GM18505 (cell line): ENCODE data around the gene HACD3.
"Not testable (repeated sequence)": the region's sequence is repeated elsewhere in the genome, so short reads cannot be mapped to it uniquely, and the experiment has no call there.

Source experiments
- ATAC-seq: cut with Tn5 transposase; IDR thresholded peaks from one replicate; pipeline ENCODE4 v1.9.1; 2021; ENCODE audit not compliant: unreplicated experiment
- POLR2A ChIP-seq: IDR thresholded peaks from 4 replicates; pipeline ENCODE4 v1.6.1; 2011; ENCODE audit warnings: borderline replicate concordance; ENCODE audit not compliant: insufficient read depth, insufficient read length; ENCODE audit errors: extremely low read depth

Gene HACD3

GRCh38 chr15:65532738-65533051, 2.4 kb downstream of the HACD3 start:
- TF ChIP-seq POLR2A = no peak
- ATAC-seq = no peak

GRCh38 chr15:65533057-65533756, 2.9 kb downstream of the HACD3 start:
- no peak for TF ChIP-seq POLR2A
- no peak for ATAC-seq

DNA sequence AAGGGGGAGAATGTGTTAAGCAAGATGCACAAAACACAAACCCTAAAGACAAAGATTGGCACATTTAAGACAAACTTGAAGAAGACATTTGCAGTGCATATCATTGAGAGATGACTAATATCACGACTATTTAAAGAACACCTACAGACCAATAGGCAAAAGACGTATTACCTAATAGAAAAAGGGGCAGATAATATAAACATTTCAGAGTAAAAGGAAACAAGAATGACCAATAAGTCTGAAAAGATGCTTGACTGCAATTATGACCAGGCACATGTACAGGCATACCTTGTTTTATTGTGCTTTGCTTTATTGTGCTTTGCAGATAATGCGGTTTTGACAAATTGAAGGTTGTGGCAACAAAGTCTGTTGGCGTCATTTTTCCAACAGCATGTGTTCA, 4.9 kb downstream of the HACD3 start:
- TF ChIP-seq POLR2A = no peak
- ATAC-seq = no peak

- no peak for ATAC-seq
- no peak for TF ChIP-seq POLR2A
These were observed 10.1 kb downstream of the HACD3 start for GRCh38 chr15:65540314-65540713.

GRCh38 chr15:65541231-65541820, 11.1 kb downstream of the HACD3 start:
- no peak for TF ChIP-seq POLR2A
- no peak for ATAC-seq

- no peak for TF ChIP-seq POLR2A
- no peak for ATAC-seq
These were observed 17.6 kb downstream of the HACD3 start for GRCh38 chr15:65547841-65548240.

DNA sequence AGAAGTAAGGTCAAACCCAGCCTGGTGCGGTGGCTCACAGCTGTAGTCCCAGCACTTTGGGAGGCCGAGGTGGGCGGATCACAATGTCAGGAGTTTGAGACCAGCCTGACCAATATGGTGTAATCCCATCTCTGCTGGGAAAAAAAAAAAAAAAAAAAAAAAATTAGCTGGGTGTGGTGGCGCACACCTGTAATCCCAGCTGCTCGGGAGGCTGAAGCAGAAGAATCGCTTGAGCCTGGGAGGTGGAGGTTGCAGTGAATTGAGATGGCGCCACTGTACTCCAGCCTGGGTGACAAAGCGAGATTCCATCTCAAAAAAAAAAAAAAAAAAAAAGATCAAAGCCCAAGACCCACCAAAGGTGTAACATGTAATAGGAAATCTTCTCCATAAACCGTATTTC, 19.0 kb downstream of the HACD3 start:
- ATAC-seq = not testable (repeated sequence)

- no peak for ATAC-seq
- TF ChIP-seq POLR2A = no peak
These were observed 20.4 kb downstream of the HACD3 start for GRCh38 chr15:65550681-65551098.

DNA sequence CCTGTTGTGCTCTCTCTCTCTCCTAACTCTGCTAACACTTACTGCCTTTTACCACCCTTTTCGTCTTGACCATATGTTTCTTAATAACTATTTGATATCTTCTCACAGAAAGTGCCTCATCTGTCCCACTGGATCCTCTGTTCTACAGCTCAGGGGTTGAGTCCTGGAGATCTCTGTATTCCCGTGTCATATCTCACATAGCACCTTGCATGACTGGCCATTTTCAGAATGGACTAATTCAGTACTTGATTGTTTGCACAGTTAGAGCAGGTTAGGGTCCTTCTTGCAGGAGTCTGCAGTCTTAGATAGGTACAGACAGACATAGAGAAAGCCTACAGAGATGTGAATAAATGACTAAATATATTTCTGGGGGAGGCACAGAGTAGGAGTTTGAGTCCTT, 20.9 kb downstream of the HACD3 start:
- ATAC-seq = no peak
- no peak for TF ChIP-seq POLR2A

DNA sequence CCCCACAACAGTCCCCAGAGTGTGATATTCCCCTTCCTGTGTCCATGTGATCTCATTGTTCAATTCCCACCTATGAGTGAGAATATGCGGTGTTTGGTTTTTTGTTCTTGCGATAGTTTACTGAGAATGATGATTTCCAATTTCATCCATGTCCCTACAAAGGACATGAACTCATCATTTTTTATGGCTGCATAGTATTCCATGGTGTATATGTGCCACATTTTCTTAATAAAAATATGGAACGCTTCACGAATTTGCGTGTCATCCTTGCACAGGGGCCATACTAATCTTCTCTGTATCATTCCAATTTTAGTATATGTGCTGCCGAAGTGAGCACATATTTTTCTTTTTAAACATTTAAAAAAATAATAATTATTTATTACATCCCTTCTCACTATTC, 22.6 kb downstream of the HACD3 start:
- ATAC-seq = not testable (repeated sequence)

DNA sequence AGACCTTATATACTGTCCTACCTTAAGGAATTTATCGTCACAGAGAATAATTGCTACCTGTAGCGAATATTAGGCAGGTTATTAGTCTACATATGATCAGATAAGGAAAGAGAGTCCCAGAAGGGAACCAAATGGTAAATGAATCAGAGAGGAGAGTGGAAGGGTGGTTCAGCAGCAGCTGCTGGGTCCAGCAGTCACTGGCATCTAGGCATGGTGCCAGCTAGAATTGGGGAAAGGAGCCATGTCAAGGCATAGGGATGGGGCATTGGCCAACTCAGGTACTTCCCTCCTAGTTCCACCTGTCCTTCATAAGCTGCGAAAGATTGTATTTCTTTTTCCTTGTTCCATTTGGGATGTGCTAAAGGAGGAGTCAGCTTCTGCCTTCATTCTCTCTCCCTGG, 23.4 kb downstream of the HACD3 start:
- ATAC-seq = no peak
- TF ChIP-seq POLR2A = no peak

DNA sequence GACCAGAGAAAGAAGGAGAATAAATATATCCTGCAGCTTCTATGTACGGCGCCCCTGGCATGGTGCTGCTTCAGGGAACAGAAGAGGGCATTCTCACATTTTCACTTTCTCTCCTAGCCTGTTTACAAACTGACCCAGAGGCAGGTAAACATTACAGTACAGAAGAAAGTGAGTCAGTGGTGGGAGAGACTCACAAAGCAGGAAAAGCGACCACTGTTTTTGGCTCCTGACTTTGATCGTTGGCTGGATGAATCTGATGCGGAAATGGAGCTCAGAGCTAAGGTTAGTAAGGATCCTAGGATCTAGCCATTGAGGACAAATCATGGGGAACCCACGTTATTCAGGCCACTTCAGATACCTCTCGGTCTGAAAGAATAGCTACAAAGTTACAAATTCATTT, 26.4 kb downstream of the HACD3 start:
- TF ChIP-seq POLR2A = no peak
- no peak for ATAC-seq

GRCh38 chr15:65558336-65558735, 28.1 kb downstream of the HACD3 start:
- ATAC-seq = no peak
- TF ChIP-seq POLR2A = no peak

DNA sequence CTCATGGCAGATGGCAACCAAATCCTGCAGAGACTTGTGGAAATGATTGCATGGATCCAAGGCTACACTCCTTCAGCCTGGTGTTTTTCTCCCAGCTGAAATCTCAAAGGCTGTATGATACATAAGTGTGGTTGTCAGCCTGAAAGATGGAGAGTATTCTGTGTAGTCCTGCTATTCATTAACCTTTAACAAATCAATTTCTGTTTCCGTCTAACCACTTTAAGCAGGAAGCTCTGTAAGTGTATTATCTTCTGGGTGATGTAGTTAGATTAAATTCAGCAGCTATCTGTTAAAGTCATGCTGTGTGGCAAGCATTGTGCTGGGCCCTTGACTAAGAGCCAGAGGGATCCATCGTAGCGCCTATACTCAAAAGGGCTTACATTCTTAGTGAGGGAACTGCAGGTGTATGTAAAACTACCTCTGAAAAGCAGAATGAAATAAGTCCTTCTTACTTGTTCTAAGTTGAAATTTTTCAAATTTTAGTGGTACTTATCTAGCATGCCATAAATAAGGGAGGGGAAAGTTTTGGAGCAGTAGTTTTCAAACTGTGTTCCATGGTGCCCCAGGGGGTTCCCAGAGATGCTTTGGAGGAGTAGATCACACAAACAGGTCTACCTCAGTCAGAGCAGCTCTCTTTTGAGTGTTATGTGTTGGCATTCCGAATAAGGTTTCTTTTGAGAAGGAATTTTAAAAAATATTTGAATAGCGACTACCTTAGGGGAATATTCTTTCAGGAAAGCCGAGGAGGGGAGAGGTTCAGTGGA, 28.9 kb downstream of the HACD3 start:
- no peak for ATAC-seq
- TF ChIP-seq POLR2A = no peak
